ENCODE results near the gene PAGR1. TPM values are rescaled to one million over a fixed set of nuclear protein-coding genes. Genes with fewer than 3 reads are reported as not detected.
A peak's percentile ranks its signal among the peaks of the same experiment; 100 is the strongest.
"Not testable (repeated sequence)": the region's sequence is repeated elsewhere in the genome, so short reads cannot be mapped to it uniquely, and the experiment has no call there.

The PAGR1 gene
- total RNA-seq, result 10 to 100 TPM; 26.8 to 26.9 TPM

DNA sequence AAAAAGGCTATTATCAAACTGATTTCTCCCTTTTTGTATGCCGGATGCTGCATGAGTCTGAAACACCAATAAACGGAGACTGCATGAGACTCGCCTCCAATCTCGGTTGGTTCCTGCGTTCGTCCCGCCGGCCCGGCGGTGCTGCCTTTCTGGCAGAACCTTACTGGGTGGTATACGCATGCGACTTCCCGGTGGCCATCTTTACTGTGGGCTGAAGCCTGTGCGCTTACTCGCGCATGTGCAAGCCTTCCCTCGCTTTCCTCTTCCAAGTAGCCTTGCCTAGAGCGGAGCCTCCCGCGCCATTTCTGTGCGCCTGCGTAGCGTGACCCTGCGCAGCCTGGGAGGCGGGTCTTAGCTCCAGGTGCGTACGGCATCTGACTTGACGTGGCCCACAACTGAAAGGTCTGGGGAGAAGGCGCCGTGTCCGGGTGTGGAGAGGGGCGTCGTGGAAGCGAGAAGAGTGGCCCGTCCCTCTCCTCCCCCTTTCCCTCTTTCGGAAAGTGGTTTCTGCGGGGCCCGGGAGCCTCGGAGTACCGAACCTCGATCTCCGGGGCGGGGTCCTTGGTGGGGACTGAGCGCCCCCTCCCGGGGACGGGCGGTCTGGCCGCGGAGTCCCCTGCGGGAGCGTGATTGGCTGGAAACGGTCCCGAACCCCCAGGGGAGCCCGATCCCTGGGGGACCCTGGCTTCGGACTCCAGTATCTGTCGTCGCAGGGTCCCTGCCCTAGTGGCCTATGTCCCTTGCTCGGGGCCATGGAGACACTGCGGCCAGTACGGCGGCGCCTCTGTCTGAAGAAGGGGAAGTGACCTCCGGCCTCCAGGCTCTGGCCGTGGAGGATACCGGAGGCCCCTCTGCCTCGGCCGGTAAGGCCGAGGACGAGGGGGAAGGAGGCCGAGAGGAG, at the start of gene PAGR1:
Gene PAGR1, plus strand, starts transcription at position 360 of the 901 bp plus-strand sequence. Its CDS starts 374 bp downstream, at position 734.
- H3K27ac Mint-ChIP-seq, result peak within 1 kb of the TSS; percentile 95
- peaks cover 59% of the 10 kb centered on the region for H3K36me3 Mint-ChIP-seq (ENCODE audit: low read depth)
- ATAC-seq (replicated peaks), result peak; percentile 76
- H3K4me1 Mint-ChIP-seq, result peaks cover 38% of the 10 kb centered on the region
- H3K27me3 Mint-ChIP-seq, result no peaks in the 10 kb centered on the region
- peak within 1 kb of the TSS; percentile 99 for H3K4me3 Mint-ChIP-seq
- H3K9me3 Mint-ChIP-seq, result no peaks in the 10 kb centered on the region

DNA sequence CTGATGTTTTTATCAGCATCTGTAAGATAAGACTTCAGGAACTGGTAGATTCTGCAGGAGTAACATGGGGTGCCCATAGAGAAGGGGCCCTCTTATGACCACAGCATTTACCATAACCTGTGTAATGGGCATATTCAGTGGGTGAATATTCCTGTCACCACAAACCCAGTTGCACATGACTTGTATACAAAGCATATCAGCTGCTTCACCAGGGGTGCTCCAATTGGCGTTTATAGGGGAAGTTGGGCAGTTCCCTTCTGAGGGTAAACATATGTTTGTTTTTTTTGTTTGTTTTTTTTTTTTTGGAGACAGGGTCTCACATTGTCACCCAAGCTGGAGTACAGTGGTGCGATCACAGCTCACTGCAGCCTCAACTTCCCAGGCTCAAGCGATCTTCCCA, 49.4 kb upstream of the PAGR1 start:
- no peaks in the 10 kb centered on the region for H3K27me3 Mint-ChIP-seq
- no peak for ATAC-seq (replicated peaks)
- H3K4me3 Mint-ChIP-seq, result no peak overlapping the region
- no peak overlapping the region for H3K27ac Mint-ChIP-seq
- H3K9me3 Mint-ChIP-seq, result no peaks in the 10 kb centered on the region
- H3K4me1 Mint-ChIP-seq, result peaks cover 6% of the 10 kb centered on the region
- H3K36me3 Mint-ChIP-seq (ENCODE audit: low read depth), result no peaks in the 10 kb centered on the region

DNA sequence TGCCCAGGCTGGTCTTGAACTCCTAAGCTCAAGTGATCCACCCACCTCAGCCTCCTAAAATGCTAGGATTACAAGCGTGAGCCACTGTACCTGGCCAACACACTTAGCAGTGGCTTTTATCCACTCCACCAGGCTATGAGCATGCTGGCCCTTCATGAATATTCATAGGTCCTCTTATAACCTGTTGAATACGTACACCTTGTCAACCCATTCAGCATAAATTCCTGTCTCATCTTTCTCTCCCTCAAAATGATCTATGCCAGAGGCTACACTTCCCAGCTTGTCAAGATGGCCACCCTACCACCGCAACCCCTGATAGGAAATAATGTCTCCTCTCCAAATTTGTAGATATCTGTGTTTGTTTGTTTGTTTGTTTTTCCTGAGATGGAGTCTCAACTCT, 48.9 kb upstream of the PAGR1 start:
- no peak overlapping the region for H3K27ac Mint-ChIP-seq
- H3K4me3 Mint-ChIP-seq, result no peak overlapping the region
- ATAC-seq (replicated peaks), result no peak
- peaks cover 6% of the 10 kb centered on the region for H3K4me1 Mint-ChIP-seq
- no peaks in the 10 kb centered on the region for H3K27me3 Mint-ChIP-seq
- no peaks in the 10 kb centered on the region for H3K36me3 Mint-ChIP-seq (ENCODE audit: low read depth)
- H3K9me3 Mint-ChIP-seq, result no peaks in the 10 kb centered on the region

DNA sequence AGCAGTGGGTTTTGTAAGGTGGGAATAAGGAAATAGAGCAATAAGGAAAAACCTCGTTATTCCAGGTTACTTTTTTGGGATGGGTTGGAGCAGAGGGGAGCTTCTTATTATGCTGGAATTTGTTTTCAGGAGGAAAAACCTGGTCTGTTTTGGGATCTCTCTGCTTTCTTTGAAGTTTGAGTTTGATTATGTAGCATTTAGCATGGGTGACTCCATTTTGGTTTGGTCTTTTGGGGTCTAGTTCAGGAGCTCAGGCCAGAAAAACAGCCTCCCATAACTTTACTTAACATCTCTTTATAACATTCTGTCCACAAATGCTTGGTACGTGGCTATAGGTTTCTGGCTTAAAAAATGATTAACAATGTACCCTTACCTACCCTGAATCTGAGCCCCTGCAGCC, 46.4 kb upstream of the PAGR1 start:
- ATAC-seq (replicated peaks), result no peak
- Mint-ChIP-seq H3K4me1 (peaks cover 10% of the 10 kb centered on the region), H3K27me3 (no peaks in the 10 kb centered on the region), H3K9me3 (no peaks in the 10 kb centered on the region), H3K36me3 (ENCODE audit: low read depth) (no peaks in the 10 kb centered on the region), H3K27ac (no peak overlapping the region), H3K4me3 (no peak overlapping the region)

DNA sequence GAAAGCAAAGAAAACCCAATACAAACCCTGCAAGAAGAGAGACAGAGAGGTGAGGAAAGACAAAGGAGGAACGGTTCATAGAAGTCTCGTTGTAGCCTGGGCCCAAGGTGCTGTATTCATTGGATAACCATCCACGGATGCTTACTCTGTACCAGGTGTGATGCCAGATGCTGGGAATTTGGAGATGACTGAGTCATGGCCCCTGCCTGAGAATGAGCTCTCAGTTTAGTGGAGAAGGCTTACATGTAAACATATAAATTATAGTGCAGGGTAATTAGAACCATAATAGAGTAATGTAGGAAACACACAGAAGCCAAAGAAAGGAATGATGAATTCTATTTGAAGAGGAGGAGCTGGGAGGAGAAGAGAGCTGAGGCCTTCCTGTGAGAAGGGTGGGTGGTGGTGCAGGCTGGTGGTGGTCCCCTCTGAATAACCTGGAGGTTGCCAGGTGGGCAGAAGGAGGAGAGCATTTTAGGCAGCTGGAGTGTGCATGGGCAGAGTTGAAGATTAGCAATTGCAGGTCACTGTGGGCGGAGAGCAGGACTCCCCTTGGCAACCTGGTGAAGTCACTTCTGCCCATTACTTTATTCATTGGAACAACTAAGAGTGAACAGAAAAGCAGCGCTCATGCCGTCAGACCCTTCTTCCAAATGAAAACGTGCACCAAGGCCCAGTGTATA, 45.6 kb upstream of the PAGR1 start:
- no peak overlapping the region for H3K4me3 Mint-ChIP-seq
- no peak for ATAC-seq (replicated peaks)
- H3K27me3 Mint-ChIP-seq, result no peaks in the 10 kb centered on the region
- H3K36me3 Mint-ChIP-seq (ENCODE audit: low read depth), result no peaks in the 10 kb centered on the region
- H3K27ac Mint-ChIP-seq, result no peak overlapping the region
- H3K4me1 Mint-ChIP-seq, result peaks cover 11% of the 10 kb centered on the region
- no peaks in the 10 kb centered on the region for H3K9me3 Mint-ChIP-seq

DNA sequence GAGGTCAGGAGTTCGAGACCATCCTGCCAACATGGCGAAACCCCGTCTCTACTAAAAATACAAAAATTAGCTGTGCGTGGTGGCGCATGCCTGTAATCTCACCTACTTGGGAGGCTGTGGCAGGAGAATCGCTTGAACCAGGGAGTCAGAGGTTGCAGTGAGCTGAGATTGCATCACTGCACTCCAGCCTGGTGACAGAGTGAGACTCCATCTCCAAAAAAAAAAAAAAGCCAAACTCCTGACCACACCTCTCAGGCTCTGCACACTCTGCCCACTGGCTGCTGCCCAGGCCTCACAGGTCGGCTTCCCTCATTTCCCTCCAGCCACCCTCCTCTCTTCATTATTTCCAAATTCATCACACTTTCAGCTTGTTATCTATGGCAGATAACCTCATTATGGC, 43.6 kb upstream of the PAGR1 start:
- H3K36me3 Mint-ChIP-seq (ENCODE audit: low read depth); H3K4me3 Mint-ChIP-seq; ATAC-seq (replicated peaks); H3K9me3 Mint-ChIP-seq; H3K27me3 Mint-ChIP-seq; H3K27ac Mint-ChIP-seq: not testable (repeated sequence)
- H3K4me1 Mint-ChIP-seq, result peaks cover 15% of the 10 kb centered on the region

DNA sequence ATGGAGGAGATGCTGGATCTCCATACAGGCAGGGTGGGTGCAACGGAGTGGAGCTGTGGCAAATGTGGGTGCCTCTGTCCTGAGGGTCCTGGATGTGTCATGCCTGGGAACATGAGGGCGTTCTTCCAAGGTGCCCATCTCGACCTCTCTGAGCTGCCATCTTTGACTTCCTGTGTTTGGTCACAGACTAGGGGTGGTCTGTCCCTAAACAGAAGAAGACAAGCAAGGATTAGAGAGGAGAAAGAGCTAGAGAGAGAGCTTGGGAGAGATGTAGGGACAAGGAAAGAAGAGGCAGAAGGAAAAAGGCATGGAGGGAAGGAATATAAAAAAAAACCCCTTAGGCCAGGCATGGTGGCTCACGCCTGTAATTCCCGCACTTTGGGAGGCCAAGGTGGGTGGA, 41.2 kb upstream of the PAGR1 start:
- Mint-ChIP-seq H3K27me3 (no peaks in the 10 kb centered on the region), H3K4me1 (peaks cover 15% of the 10 kb centered on the region), H3K27ac (peak overlapping the region; percentile 26), H3K9me3 (no peaks in the 10 kb centered on the region), H3K36me3 (ENCODE audit: low read depth) (no peaks in the 10 kb centered on the region), H3K4me3 (no peak overlapping the region)
- no peak for ATAC-seq (replicated peaks)

DNA sequence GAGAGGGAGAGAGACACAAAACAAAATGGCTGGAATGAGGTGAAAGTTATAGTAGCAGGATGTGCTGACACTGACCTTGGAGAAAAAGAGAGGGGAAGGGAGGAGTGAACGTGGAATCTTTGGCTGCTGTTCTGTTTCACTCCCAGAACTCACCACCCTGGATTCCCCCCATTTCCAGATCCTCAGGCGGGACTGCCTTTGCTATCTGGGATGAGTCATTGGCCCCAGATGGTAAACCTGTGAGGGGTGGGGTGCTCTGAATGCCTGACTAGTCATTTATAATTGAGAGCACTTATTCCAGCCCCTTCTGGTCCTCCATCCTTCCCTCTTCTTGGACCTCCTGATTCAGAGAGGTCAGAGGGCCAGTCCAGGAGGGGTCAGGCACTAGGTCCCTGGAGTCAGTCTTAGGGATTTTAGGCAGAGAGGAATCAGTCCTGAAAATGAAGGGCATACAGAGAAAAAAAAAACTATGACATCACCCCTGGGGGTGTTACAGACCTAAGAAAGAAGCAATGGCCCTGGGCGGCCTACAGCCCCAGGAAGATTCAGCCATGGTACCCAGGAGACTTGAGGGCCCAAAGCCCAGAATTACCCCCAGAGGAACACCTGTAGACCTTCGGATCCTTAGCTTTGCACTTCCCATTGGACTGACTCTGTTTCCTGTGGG, 40.1 kb upstream of the PAGR1 start:
- Mint-ChIP-seq H3K27me3 (no peaks in the 10 kb centered on the region), H3K9me3 (no peaks in the 10 kb centered on the region), H3K27ac (no peak overlapping the region), H3K36me3 (ENCODE audit: low read depth) (no peaks in the 10 kb centered on the region), H3K4me1 (peaks cover 10% of the 10 kb centered on the region), H3K4me3 (no peak overlapping the region)
- no peak for ATAC-seq (replicated peaks)

DNA sequence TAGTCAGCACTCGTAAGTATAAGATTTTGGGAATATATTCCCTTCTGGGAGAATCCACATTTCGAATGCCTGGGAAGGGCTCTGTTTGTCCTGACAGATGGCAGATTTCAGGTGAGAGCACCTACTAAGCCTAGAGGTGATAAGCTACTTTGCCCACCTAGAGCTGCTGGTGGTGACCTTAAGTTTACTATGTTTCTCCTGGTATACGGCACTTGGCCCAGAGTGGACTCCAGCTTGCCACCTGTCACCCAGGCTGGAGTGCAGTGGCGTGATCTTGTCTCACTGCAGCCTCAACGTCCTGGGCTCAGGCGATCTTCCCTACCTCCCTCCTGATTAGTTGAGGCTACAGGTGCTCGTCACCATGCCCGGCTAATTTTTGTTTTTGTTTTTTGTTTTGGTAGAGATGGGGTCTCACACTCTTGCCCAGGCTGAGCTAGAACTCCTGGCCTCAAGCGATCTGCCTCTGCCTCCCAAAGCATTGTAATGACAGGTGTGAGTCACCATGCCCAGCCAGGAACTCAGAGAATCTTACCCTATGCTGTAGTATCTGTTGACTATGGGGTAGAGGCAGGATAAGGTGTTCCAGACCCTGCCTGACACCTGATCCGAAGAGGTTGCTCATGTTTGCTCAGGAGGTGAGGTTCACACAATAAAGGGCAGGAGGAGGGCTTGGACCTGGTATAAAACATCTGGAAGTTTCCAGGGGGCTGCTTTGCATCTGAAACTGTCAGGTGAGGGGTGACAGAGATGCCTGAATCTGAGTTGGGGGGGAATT, 38.2 kb upstream of the PAGR1 start, which contains the start of gene ZG16:
Gene ZG16, plus strand, starts transcription at position 681 of the 775 bp plus-strand sequence. CDS start 1,011 bp downstream, outside the sequence.
- peaks cover 10% of the 10 kb centered on the region for H3K4me1 Mint-ChIP-seq
- H3K36me3 Mint-ChIP-seq (ENCODE audit: low read depth), result no peaks in the 10 kb centered on the region
- H3K4me3 Mint-ChIP-seq, result no peak within 1 kb of the TSS
- H3K27me3 Mint-ChIP-seq, result no peaks in the 10 kb centered on the region
- ATAC-seq (replicated peaks), result no peak
- H3K27ac Mint-ChIP-seq, result no peak within 1 kb of the TSS
- H3K9me3 Mint-ChIP-seq, result no peaks in the 10 kb centered on the region

DNA sequence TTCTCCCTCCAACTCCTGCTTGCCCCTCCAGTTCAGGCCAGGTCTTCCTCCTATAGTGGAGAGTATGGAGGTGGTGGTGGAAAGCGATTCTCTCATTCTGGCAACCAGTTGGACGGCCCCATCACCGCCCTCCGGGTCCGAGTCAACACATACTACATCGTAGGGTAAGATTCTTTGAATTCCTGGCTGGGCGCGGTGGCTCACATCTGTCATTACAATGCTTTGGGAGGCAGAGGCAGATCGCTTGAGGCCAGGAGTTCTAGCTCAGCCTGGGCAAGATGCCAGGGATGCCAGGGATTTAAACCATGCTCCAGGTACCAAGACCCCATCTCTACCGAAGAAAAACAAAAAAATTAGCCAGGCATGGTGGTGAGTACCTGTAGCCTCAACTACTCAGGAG, 36.5 kb upstream of the PAGR1 start:
- no peaks in the 10 kb centered on the region for H3K27me3 Mint-ChIP-seq
- no peaks in the 10 kb centered on the region for H3K9me3 Mint-ChIP-seq
- peaks cover 10% of the 10 kb centered on the region for H3K4me1 Mint-ChIP-seq
- H3K36me3 Mint-ChIP-seq (ENCODE audit: low read depth), result no peaks in the 10 kb centered on the region
- no peak for ATAC-seq (replicated peaks)
- no peak overlapping the region for H3K4me3 Mint-ChIP-seq
- H3K27ac Mint-ChIP-seq, result no peak overlapping the region

DNA sequence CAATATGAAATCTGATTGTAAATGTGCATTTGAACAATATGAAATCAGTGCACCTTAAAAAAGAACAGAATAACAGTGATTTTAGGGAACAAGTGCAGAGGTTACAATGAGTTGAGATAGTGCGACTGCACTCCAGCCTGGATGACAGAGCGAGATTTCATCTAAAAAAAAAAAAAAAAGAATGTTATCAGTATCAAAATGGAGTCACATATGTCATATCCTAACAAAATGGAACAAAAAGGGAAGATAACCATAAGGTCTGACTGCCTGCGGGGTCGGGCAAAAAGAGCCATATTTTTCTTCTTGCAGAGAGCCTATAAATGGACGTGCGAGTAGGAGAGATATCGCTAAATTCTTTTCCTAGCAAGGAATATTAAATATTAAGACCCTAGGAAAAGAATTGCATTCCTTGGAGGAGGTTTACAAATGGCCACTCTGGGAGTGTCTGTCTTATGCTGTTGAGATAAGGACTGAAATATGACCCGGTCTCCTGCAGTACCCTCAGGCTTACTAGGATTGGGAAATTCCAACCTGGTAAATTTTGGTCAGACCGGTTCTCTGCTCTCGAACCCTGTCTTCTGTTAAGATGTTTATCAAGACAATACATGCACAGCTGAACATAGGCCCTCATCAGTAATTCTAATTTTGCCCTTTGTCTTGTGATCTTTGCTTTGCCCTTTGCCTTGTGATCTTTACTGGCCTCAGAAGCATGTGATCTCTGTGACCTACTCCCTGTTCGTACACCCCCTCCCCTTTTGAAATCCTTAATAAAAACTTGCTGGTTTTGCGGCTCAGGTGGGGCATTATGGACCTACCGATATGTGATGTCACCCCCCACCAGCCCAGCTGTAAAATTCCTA, 32.6 kb upstream of the PAGR1 start:
- H3K36me3 Mint-ChIP-seq (ENCODE audit: low read depth); H3K9me3 Mint-ChIP-seq; ATAC-seq (replicated peaks); H3K27me3 Mint-ChIP-seq: not testable (repeated sequence)
- Mint-ChIP-seq H3K4me1 (peaks cover 13% of the 10 kb centered on the region), H3K27ac (peak overlapping the region; percentile 58), H3K4me3 (peak overlapping the region; percentile 79)

DNA sequence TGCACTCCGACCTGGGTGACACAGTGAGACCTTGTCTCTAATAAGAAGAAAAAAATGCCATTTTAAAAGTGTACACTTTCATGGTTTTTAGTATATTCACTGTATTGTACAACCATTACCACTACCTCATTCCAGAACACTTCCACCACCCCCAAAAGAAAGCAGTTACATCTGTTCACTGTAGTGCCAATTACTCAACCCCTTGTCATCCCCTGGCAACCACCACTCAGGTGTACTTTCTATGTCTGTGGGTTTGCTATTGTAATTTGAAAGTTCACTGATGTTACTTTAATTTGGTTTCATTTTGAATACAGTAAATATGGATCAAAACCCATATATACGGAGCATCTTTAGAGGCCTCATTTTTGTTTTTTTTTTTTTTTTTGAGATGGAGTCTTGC, 31.8 kb upstream of the PAGR1 start:
- peak; percentile 96 for ATAC-seq (replicated peaks)
- H3K36me3 Mint-ChIP-seq (ENCODE audit: low read depth), result no peaks in the 10 kb centered on the region
- no peaks in the 10 kb centered on the region for H3K27me3 Mint-ChIP-seq
- no peaks in the 10 kb centered on the region for H3K9me3 Mint-ChIP-seq
- peaks cover 13% of the 10 kb centered on the region for H3K4me1 Mint-ChIP-seq
- H3K27ac Mint-ChIP-seq, result peak overlapping the region; percentile 58
- peak overlapping the region; percentile 79 for H3K4me3 Mint-ChIP-seq

DNA sequence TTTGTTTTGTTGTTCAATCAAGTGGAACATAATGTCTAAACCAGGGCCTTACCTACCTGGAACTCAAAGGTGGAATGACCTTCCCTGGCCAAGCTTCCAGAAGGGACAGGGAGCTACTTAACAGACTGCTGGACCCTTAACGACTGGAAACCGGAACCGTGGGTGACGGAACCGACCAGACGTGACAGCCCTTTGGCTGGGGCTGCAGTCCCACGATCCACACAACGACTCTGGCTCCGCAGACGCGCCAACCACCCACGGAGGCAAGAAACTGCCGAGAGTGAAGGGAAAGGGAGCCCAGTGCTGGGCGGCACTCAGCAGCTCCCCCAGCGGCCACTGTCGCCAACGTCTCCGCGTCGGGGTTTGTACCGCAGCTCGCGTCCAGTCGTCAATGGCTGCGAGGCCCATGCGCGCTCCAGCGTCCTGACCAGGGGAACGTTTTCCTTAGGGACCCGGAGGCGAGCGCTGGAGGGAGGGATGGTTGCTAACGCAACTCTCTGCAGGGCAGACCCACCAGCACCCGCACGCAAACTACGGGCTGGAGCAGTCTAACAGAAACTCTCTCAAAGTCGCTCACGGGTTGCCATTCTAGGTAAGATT, 31.0 kb upstream of the PAGR1 start:
- no peaks in the 10 kb centered on the region for H3K27me3 Mint-ChIP-seq
- ATAC-seq (replicated peaks), result peak; percentile 80
- H3K9me3 Mint-ChIP-seq, result no peaks in the 10 kb centered on the region
- no peak overlapping the region for H3K27ac Mint-ChIP-seq
- peaks cover 13% of the 10 kb centered on the region for H3K4me1 Mint-ChIP-seq
- peaks cover under 1% of the 10 kb centered on the region for H3K36me3 Mint-ChIP-seq (ENCODE audit: low read depth)
- H3K4me3 Mint-ChIP-seq, result peak overlapping the region; percentile 79
